Retinal pigment epithelial cell (primary cell): Measurements from ENCODE around the gene ANGPTL1.

Experiments
- DNase-seq: peaks from one replicate; pipeline ENCODE4 v3.0.0-alpha.2; 2010; ENCODE audit warnings: low read depth
- H3K4me3 ChIP-seq: 2 replicates; pipeline ENCODE4 v1.5.1; 2011; ENCODE audit warnings: mild to moderate bottlenecking, low read length, control low read depth, moderate library complexity
- TF ChIP-seq, protein P1 (sequence below): conservative IDR thresholded peaks from 2 replicates; pipeline ENCODE4 v1.5.1; 2011; ENCODE audit warnings: low read depth, low read length, control low read depth, inconsistent platforms

Gene ANGPTL1

GRCh38 chr1:178847396-178847849, 23.5 kb downstream of the ANGPTL1 start:
- H3K4me3 ChIP-seq, result no peak overlapping the region
- no peak for DNase-seq
- TF ChIP-seq, protein P1, sequence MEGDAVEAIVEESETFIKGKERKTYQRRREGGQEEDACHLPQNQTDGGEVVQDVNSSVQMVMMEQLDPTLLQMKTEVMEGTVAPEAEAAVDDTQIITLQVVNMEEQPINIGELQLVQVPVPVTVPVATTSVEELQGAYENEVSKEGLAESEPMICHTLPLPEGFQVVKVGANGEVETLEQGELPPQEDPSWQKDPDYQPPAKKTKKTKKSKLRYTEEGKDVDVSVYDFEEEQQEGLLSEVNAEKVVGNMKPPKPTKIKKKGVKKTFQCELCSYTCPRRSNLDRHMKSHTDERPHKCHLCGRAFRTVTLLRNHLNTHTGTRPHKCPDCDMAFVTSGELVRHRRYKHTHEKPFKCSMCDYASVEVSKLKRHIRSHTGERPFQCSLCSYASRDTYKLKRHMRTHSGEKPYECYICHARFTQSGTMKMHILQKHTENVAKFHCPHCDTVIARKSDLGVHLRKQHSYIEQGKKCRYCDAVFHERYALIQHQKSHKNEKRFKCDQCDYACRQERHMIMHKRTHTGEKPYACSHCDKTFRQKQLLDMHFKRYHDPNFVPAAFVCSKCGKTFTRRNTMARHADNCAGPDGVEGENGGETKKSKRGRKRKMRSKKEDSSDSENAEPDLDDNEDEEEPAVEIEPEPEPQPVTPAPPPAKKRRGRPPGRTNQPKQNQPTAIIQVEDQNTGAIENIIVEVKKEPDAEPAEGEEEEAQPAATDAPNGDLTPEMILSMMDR, result no peak

- no peak overlapping the region for H3K4me3 ChIP-seq
- no peak for DNase-seq
- TF ChIP-seq, protein P1, result no peak
These were observed 24.6 kb downstream of the ANGPTL1 start for GRCh38 chr1:178846306-178846705.

DNA sequence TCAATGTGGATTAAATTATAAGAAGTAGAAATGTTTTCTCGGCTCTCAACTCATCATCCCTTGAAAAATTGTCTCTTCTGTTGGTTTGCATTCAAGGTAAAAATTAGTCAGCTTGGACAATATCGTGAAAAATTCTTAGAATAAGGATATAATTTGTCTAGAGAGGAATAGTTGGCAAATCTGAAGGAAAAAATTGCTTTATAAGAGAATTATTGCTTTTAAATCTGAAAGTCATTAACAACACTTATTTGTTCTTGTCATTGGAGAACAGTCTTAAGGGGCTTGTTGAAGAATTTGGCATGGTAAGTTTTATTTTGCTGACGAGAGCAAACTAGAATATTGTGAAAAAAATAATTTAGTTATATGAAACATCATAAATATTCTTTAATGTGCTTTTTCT, 26.4 kb downstream of the ANGPTL1 start:
- H3K4me3 ChIP-seq, result no peak overlapping the region
- no peak for DNase-seq
- TF ChIP-seq, protein P1, result no peak

DNA sequence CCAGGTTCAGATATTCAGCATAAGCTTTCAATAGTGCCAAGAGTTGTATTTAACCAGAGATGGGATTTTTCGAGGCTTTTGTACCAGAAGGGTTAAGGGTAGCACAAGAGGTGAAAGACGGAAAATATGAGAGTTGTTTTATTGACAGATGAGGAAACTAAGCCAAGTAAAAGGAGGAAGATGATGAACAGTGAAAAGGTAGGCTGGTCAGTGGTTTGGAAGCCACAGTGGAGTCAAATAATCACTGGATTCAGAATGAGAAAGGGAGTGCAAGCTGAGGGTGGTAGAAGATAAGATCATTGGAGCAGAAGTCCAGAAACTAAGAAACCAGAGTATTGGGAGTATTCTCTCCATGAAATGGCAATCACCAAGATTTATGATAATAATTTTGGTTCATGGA, 45.7 kb downstream of the ANGPTL1 start:
- TF ChIP-seq, protein P1, result no peak
- DNase-seq, result no peak
- no peak overlapping the region for H3K4me3 ChIP-seq

DNA sequence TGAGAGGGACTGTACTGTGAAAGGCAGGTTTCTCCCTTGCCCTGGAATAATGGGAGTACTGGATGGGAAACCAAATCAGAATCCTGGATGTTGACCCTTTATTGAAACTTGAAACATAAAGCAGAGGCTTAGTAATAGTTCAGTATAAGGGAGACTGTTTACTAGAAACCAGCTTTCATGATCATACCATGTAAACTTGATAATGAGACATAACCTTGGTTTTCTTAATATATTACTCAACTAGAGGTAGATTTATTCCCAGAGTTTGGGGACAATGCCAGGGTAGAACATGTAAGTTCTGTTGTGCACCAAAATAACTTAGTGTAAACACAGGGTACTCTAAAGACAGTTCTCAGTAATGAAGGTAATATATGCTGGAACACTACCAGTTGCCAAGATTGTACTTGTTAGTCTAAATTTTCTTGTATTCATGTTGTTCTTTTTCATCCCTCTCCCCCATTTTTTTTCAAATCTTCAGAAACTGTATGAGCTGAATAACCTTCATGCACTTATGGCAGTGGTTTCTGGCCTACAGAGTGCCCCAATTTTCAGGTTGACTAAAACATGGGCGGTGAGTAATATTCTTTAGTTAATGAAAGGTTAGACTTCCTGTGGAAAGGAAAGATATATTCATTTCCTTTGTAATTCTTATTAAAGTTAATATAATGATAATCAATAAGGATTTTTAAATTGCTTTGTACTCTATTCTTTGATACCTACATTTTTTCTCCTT, 49.6 kb downstream of the ANGPTL1 start:
- no peak overlapping the region for H3K4me3 ChIP-seq
- TF ChIP-seq, protein P1, result no peak
- no peak for DNase-seq

DNA sequence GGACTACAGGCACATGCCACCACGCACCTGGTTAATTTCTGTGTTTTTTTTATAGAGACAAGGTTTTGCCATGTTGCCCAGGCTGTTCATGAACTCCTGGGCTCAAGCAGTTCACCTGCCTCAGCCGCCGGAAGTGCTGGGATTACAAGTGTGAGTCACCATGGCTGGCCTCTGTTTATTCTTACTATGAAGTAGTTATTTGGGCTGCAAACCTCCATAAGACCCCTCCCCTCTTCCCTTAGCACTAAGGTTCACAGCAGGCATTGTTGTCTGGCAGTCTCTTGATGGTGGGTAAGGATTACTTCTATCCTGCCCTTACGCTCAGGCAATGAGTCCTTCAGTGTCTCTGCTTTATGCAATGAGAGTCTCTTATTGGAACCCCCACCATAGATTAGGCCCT, 51.8 kb downstream of the ANGPTL1 start:
- no peak for DNase-seq
- TF ChIP-seq, protein P1, result no peak
- H3K4me3 ChIP-seq, result no peak overlapping the region

- no peak for DNase-seq
- no peak overlapping the region for H3K4me3 ChIP-seq
- TF ChIP-seq, protein P1, result no peak
These were observed 52.5 kb downstream of the ANGPTL1 start for GRCh38 chr1:178818416-178818815.
